GM18951 (cell line): ENCODE measurements around the gene C11orf68.
A peak's percentile ranks its signal among the peaks of the same experiment; 100 is the strongest.

Source experiments
- POLR2A ChIP-seq: IDR thresholded peaks from 4 replicates; pipeline ENCODE4 v1.6.1; 2011; ENCODE audit warnings: mild to moderate bottlenecking; ENCODE audit not compliant: insufficient read length, insufficient read depth; ENCODE audit errors: extremely low read depth
- in situ Hi-C: fragments of 300-500 bp; cut with MboI; formaldehyde crosslinking; loops from one replicate; pipeline ENCODE4 v1.12.0; 2022; ENCODE audit warnings: low sequenced_read_pairs, mixed read lengths, inconsistent platforms; ENCODE audit not compliant: unreplicated experiment

The C11orf68 gene

GRCh38 chr11:65871811-65872548 is 46.9 kb downstream of the C11orf68 start:
- TF ChIP-seq POLR2A: no peak
- in situ Hi-C loops: no loop called here

GRCh38 chr11:65870706-65871681 is 47.9 kb downstream of the C11orf68 start:
- TF ChIP-seq POLR2A: no peak
- in situ Hi-C loops: no loop called here

GRCh38 chr11:65870307-65870658 is 48.6 kb downstream of the C11orf68 start:
- in situ Hi-C loops: no loop called here

GRCh38 chr11:65869643-65870306 is 49.1 kb downstream of the C11orf68 start:
- TF ChIP-seq POLR2A: no peak
- in situ Hi-C loops: no loop called here

More at GRCh38 chr11:65870307-65870658, 48.6 kb downstream of the C11orf68 start:
- TF ChIP-seq POLR2A: no peak

GRCh38 chr11:65868907-65869306 is 50.0 kb downstream of the C11orf68 start:
- in situ Hi-C loops: no loop called here
- no peak for TF ChIP-seq POLR2A

- TF ChIP-seq POLR2A: peak; percentile 36
Observed at GRCh38 chr11:65868076-65868667, 50.7 kb downstream of the C11orf68 start.

GRCh38 chr11:65867284-65868071 is 51.4 kb downstream of the C11orf68 start:
- no peak for TF ChIP-seq POLR2A
- in situ Hi-C loops: no loop called here

More at GRCh38 chr11:65868076-65868667, 50.7 kb downstream of the C11orf68 start:
- in situ Hi-C loops: no loop called here
